Measurements from ENCODE around the gene SPAG6.
A peak's percentile ranks its signal among the peaks of the same experiment; 100 is the strongest.

The SPAG6 gene

GRCh38 chr10:22340329-22341189, 4.7 kb upstream of the SPAG6 start:
- Histone ChIP-seq H3K27me3 (ENCODE audit: low read length) (0 out of 2 replicates have a peak, but pooled peaks cover 2% of the 10 kb centered on the region), H3K36me3 (ENCODE audit: low read length) (no peaks in the 10 kb centered on the region), H3K9me2 (replicated peaks; ENCODE audit: insufficient read depth, low read length) (no peaks in the 10 kb centered on the region), H3K9me3 (ENCODE audit: insufficient read depth, low read length) (no peaks in the 10 kb centered on the region), H4K20me1 (ENCODE audit: low read depth, low read length) (no peaks in the 10 kb centered on the region), H3K79me2 (ENCODE audit: insufficient read depth, low read length) (no peaks in the 10 kb centered on the region), H3K9ac (ENCODE audit: low read length) (peak overlapping the region; percentile 76), H3K27ac (ENCODE audit: low read depth, low read length) (no peak overlapping the region), H3K4me2 (ENCODE audit: low read depth, low read length, poor library complexity, severe bottlenecking) (peak overlapping the region; percentile 91), H3F3A (ENCODE audit: insufficient read depth) (peaks cover 3% of the 10 kb centered on the region; the same call in 1 of the 2 replicates), H2AFZ (ENCODE audit: low read depth, low read length, severe bottlenecking) (peak overlapping the region; percentile 96), H3K4me3 (ENCODE audit: insufficient read depth, low read length, poor library complexity, severe bottlenecking) (peak overlapping the region; percentile 70)
- TF ChIP-seq EZH2phosphoT487 (conservative IDR thresholded peaks at IDR 0.05; ENCODE audit: low read length) (0 out of 2 replicates have a peak, but pooled peaks have one; percentile 18), CTCF (IDR thresholded peaks at IDR 0.05; ENCODE audit: insufficient read depth, low read length, poor library complexity, severe bottlenecking) (no peak)

- H3K9me3 ChIP-seq (ENCODE audit: insufficient read depth, low read length): no peaks in the 10 kb centered on the region
- H3K4me3 ChIP-seq (ENCODE audit: insufficient read depth, low read length, poor library complexity, severe bottlenecking): peak overlapping the region; percentile 70
- peak overlapping the region; percentile 91 for H3K4me2 ChIP-seq (ENCODE audit: low read depth, low read length, poor library complexity, severe bottlenecking)
- H3K27ac ChIP-seq (ENCODE audit: low read depth, low read length): no peak overlapping the region
- no peaks in the 10 kb centered on the region for H3K36me3 ChIP-seq (ENCODE audit: low read length)
- peak overlapping the region; percentile 76 for H3K9ac ChIP-seq (ENCODE audit: low read length)
- TF ChIP-seq CTCF (IDR thresholded peaks at IDR 0.05; ENCODE audit: insufficient read depth, low read length, poor library complexity, severe bottlenecking): no peak
- no peak for TF ChIP-seq EZH2phosphoT487 (conservative IDR thresholded peaks at IDR 0.05; ENCODE audit: low read length)
- no peaks in the 10 kb centered on the region for H3K79me2 ChIP-seq (ENCODE audit: insufficient read depth, low read length)
- 0 out of 2 replicates have a peak, but pooled peaks cover 2% of the 10 kb centered on the region for H3K27me3 ChIP-seq (ENCODE audit: low read length)
- H4K20me1 ChIP-seq (ENCODE audit: low read depth, low read length): no peaks in the 10 kb centered on the region
- peak overlapping the region; percentile 96 for H2AFZ ChIP-seq (ENCODE audit: low read depth, low read length, severe bottlenecking)
- peaks cover 3% of the 10 kb centered on the region; the same call in 1 of the 2 replicates for H3F3A ChIP-seq (ENCODE audit: insufficient read depth)
- no peaks in the 10 kb centered on the region for H3K9me2 ChIP-seq (replicated peaks; ENCODE audit: insufficient read depth, low read length)
Measured at GRCh38 chr10:22341190-22341925, 3.9 kb upstream of the SPAG6 start.

GRCh38 chr10:22341926-22342196, 3.4 kb upstream of the SPAG6 start:
- Histone ChIP-seq H3K9ac (ENCODE audit: low read length) (no peak overlapping the region), H3K4me3 (ENCODE audit: insufficient read depth, low read length, poor library complexity, severe bottlenecking) (no peak overlapping the region), H3K4me2 (ENCODE audit: low read depth, low read length, poor library complexity, severe bottlenecking) (no peak overlapping the region), H3K9me2 (replicated peaks; ENCODE audit: insufficient read depth, low read length) (no peaks in the 10 kb centered on the region), H4K20me1 (ENCODE audit: low read depth, low read length) (no peaks in the 10 kb centered on the region), H3F3A (ENCODE audit: insufficient read depth) (peaks cover 3% of the 10 kb centered on the region; the same call in 1 of the 2 replicates), H3K27me3 (ENCODE audit: low read length) (0 out of 2 replicates have a peak, but pooled peaks cover 2% of the 10 kb centered on the region), H3K36me3 (ENCODE audit: low read length) (no peaks in the 10 kb centered on the region), H3K79me2 (ENCODE audit: insufficient read depth, low read length) (no peaks in the 10 kb centered on the region), H2AFZ (ENCODE audit: low read depth, low read length, severe bottlenecking) (no peak overlapping the region), H3K27ac (ENCODE audit: low read depth, low read length) (no peak overlapping the region), H3K9me3 (ENCODE audit: insufficient read depth, low read length) (no peaks in the 10 kb centered on the region)
- TF ChIP-seq EZH2phosphoT487 (conservative IDR thresholded peaks at IDR 0.05; ENCODE audit: low read length) (no peak), CTCF (IDR thresholded peaks at IDR 0.05; ENCODE audit: insufficient read depth, low read length, poor library complexity, severe bottlenecking) (no peak)

Data from SU-DHL-6 (cell line).